Skeletal muscle tissue (tissue), 4 donors: Measurements from ENCODE around the gene BRD7. TPM values are rescaled to one million over a fixed set of nuclear protein-coding genes. Genes with fewer than 3 reads are reported as not detected.

Experiments used
- H3K27ac ChIP-seq: one replicate; pipeline ENCODE4 v1.7.0; 2013; ENCODE audit warnings: mild to moderate bottlenecking, low read depth, low read length, inconsistent platforms
- H3K27me3 ChIP-seq, 3 donors: one replicate each; pipeline ENCODE4 v1.7.0; 2013; ENCODE audit warnings: low read length in 3 of 3; ENCODE audit not compliant: control insufficient read depth in 3 of 3, insufficient read depth in 3 of 3
- H3K36me3 ChIP-seq, 3 donors: one replicate each; pipeline ENCODE4 v1.7.0; 2013; ENCODE audit warnings: low read length in 3 of 3; ENCODE audit not compliant: control insufficient read depth in 3 of 3, insufficient read depth in 3 of 3
- H3K4me1 ChIP-seq, 3 donors: one replicate each; pipeline ENCODE4 v1.7.0; 2013; ENCODE audit warnings: low read length in 3 of 3, mild to moderate bottlenecking in 3 of 3; ENCODE audit not compliant: control insufficient read depth in 3 of 3, insufficient read depth in 3 of 3
- H3K4me3 ChIP-seq, 3 donors: one replicate each; pipeline ENCODE4 v1.7.0; 2013; ENCODE audit warnings: low read length in 3 of 3
- H3K9ac ChIP-seq, 3 donors: one replicate each; pipeline ENCODE4 v1.7.0; 2013; ENCODE audit warnings: low read length in 3 of 3, mild to moderate bottlenecking in 3 of 3, moderate library complexity in 2 of 3, low read depth in 1 of 3
- H3K9me3 ChIP-seq, 3 donors: one replicate each; pipeline ENCODE4 v1.7.0; 2013; ENCODE audit warnings: low read length in 3 of 3; ENCODE audit not compliant: control insufficient read depth in 3 of 3
- total RNA-seq: library from RNA; depleted of rRNA; stranded (reverse); fragments of >200 nt; gene quantifications from one replicate; pipeline ENCODE4 v1.2.3, GENCODE V29; 2014
- donor health status: Osteomylitis.

The BRD7 gene
- total RNA-seq, 1 donor from 2014 or later = 32.9 TPM

GRCh38 chr16:50390371-50390771 lies 21.6 kb upstream of the BRD7 start:
- Histone ChIP-seq H3K4me3 (no peak overlapping the region), H3K9ac (no peak overlapping the region), H3K27me3 (peaks cover 6 to 18% (median 12%) of the 10 kb centered on the region in 3 donors), H3K27ac (no peak overlapping the region), H3K9me3 (no peaks in the 10 kb centered on the region), H3K36me3 (no peaks in the 10 kb centered on the region), H3K4me1 (no peaks in the 10 kb centered on the region)

DNA sequence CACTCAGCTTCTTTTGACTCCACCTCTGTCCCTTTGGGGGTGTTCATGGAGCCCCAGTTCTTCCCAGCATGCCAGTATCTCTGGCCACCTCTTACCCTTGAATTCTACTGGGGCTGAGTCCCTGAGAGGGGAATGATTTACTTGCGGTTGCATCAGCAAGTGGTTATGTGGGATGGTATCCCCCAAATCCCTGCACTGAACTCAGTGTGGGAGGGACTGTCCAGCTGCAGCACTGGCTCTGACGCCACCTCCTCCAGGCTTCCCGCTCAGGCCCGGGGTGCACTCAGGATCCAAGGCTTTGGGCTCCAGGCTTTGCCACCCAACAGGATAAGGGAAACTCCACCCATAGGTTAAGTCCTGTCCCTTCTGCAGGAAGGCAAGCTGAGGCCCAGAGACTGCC lies 21.1 kb upstream of the BRD7 start:
- Histone ChIP-seq H3K36me3 (no peaks in the 10 kb centered on the region), H3K9ac (no peak overlapping the region), H3K4me3 (no peak overlapping the region), H3K9me3 (no peaks in the 10 kb centered on the region), H3K4me1 (no peaks in the 10 kb centered on the region), H3K27me3 (peaks cover 6 to 23% (median 12%) of the 10 kb centered on the region in 3 donors), H3K27ac (no peak overlapping the region)

DNA sequence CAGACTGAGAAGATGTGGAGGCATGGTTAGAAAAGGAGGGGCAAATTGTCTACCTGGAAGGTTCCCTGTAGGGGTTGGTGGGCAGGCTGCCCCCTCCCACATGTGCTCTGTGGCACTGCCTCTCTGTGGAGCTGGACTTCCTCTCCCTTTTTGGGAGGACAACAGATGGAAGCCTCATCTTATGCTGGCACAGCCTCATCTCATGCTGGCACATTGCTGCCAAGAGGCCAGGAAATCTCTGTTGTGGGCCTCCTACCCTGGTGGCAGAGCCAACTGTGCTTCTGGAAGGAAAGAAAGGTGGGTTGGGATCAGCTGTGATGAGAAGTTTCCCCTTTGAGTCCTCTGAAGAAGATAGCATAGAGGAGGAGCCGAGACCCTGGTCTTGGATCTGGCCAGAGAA lies 19.7 kb upstream of the BRD7 start:
- no peaks in the 10 kb centered on the region for H3K9me3 ChIP-seq
- no peak overlapping the region for H3K27ac ChIP-seq
- no peaks in the 10 kb centered on the region for H3K4me1 ChIP-seq
- H3K4me3 ChIP-seq = no peak overlapping the region
- no peak overlapping the region for H3K9ac ChIP-seq
- peaks cover 6 to 23% (median 15%) of the 10 kb centered on the region in 3 donors for H3K27me3 ChIP-seq
- H3K36me3 ChIP-seq = no peaks in the 10 kb centered on the region

DNA sequence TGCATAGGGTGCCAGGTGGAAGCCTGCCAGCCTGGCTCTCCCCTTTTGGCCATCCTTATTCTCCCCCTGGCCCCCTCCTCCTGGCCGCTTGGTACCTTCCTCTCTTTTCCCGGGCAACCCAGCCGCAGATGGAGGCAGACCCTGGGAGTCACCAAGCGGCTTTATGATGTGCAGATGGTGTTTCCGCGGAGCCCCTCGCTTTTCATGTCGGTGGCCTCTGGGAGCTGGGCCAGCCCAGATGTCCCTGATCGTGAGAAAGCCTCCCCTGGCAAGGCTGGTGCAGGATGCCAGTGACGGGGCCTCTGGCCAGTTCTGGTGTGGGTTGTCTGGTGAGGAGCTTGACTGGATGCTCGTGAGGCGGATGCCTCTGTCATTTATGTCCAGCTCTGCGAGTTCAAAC lies 18.0 kb upstream of the BRD7 start:
- peaks cover 6 to 23% (median 14%) of the 10 kb centered on the region in 3 donors for H3K27me3 ChIP-seq
- H3K9me3 ChIP-seq = no peaks in the 10 kb centered on the region
- H3K36me3 ChIP-seq = no peaks in the 10 kb centered on the region
- H3K9ac ChIP-seq = no peak overlapping the region
- no peak overlapping the region for H3K4me3 ChIP-seq
- H3K27ac ChIP-seq = no peak overlapping the region
- no peaks in the 10 kb centered on the region for H3K4me1 ChIP-seq

DNA sequence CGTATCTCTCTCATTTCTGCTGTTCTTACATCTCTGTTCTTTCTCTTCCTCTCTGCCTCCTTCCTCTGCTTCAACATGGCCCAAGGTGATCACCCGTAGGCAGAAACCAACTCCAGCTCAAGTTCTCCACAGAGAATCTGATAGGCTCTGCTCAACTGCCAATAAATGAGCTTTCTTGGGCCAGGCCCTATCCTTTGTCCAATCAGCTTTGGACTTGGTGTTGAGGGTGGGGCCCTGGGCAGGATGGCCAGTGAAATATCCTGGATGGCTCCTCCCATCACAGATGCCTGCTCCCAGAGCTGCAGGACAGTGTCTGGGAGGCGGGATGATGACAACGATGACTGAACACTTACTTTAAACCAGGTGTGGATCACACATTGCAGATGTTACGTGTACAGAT lies 17.4 kb upstream of the BRD7 start:
- no peaks in the 10 kb centered on the region for H3K9me3 ChIP-seq
- no peaks in the 10 kb centered on the region for H3K4me1 ChIP-seq
- peaks cover 6 to 23% (median 13%) of the 10 kb centered on the region in 3 donors for H3K27me3 ChIP-seq
- H3K36me3 ChIP-seq = no peaks in the 10 kb centered on the region
- H3K9ac ChIP-seq = no peak overlapping the region
- H3K27ac ChIP-seq = no peak overlapping the region
- no peak overlapping the region for H3K4me3 ChIP-seq

DNA sequence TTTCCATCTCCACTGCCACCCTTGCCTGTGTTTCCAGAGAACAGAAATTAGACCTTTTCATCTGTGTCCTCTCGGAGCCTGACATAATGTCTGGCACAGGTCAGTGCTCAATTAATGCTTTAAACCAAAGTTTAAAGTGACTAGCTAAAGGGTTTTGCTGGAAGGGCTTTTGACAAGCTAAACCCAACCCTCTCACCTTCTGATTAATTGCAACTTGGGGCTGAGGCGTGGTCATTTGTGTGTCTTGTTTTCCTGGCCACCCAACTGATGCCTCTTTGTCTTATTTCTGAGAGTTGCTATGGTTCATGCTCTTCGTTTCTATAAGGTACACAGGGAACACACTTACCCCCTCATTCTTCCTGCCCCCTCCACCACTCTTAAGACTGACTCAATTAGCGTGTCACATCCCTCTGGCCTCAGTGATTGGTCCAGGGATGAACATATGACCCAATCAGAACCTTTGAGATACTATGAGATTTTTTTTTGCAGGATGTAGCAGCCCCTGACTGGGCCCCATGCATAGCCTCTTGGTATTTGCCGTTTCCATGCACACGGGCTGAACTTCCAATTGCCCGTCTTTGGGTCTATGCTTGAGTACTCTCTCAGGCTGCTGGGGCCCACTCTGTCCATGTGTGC lies 15.8 kb upstream of the BRD7 start:
- Histone ChIP-seq H3K4me1 (no peaks in the 10 kb centered on the region), H3K9ac (no peak overlapping the region), H3K36me3 (no peaks in the 10 kb centered on the region), H3K4me3 (no peak overlapping the region), H3K27me3 (peaks cover 6 to 23% (median 13%) of the 10 kb centered on the region in 3 donors), H3K27ac (no peak overlapping the region), H3K9me3 (no peaks in the 10 kb centered on the region)

GRCh38 chr16:50381679-50382440 lies 13.1 kb upstream of the BRD7 start:
- no peak overlapping the region for H3K27ac ChIP-seq
- no peak overlapping the region for H3K4me3 ChIP-seq
- no peaks in the 10 kb centered on the region for H3K9me3 ChIP-seq
- peaks cover 3 to 10% (median 9%) of the 10 kb centered on the region in 3 donors for H3K27me3 ChIP-seq
- no peaks in the 10 kb centered on the region for H3K36me3 ChIP-seq
- no peaks in the 10 kb centered on the region for H3K4me1 ChIP-seq
- no peak overlapping the region for H3K9ac ChIP-seq

GRCh38 chr16:50378417-50378816 lies 9.6 kb upstream of the BRD7 start:
- peaks cover 0 to 3% (median 3%) of the 10 kb centered on the region in 3 donors for H3K4me1 ChIP-seq
- H3K27me3 ChIP-seq = peaks cover 0 to under 1% (median 0%) of the 10 kb centered on the region in 3 donors
- no peak overlapping the region for H3K4me3 ChIP-seq
- H3K9me3 ChIP-seq = no peaks in the 10 kb centered on the region
- H3K36me3 ChIP-seq = no peaks in the 10 kb centered on the region
- H3K9ac ChIP-seq = no peak overlapping the region
- H3K27ac ChIP-seq = no peak overlapping the region

- Histone ChIP-seq H3K9me3 (no peaks in the 10 kb centered on the region), H3K9ac (no peak overlapping the region), H3K27ac (no peak overlapping the region), H3K4me1 (peaks cover 10 to 17% (median 11%) of the 10 kb centered on the region in 3 donors), H3K4me3 (no peak overlapping the region), H3K36me3 (no peaks in the 10 kb centered on the region), H3K27me3 (no peaks in the 10 kb centered on the region)
These were observed 8.2 kb upstream of the BRD7 start for GRCh38 chr16:50377001-50377400.

DNA sequence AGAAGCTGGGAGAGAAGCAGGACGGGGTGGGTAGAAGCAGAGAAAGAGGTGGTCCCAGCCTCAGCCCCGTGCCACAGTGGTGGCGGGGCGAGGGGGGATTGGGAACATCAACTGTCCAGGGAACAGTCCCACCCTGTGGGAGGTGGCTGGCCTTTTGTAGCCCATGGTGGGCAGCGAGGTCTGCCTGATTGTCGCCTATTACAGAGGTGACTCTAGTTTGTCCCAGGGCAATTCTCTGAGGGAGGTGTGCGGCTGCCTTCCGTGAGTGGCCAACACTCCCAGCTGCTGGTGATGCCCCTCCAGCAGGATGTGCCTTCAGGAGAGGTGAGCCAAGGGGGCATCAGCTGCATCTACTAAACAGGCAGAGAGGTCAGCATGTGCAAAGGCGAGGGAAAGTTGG lies 5.0 kb upstream of the BRD7 start:
- H3K27me3 ChIP-seq = no peaks in the 10 kb centered on the region
- no peak overlapping the region for H3K4me3 ChIP-seq
- no peak overlapping the region for H3K9ac ChIP-seq
- H3K4me1 ChIP-seq = peaks cover 10 to 19% (median 11%) of the 10 kb centered on the region in 3 donors
- peak overlapping the region; percentile 72 for H3K27ac ChIP-seq
- no peaks in the 10 kb centered on the region for H3K9me3 ChIP-seq
- no peaks in the 10 kb centered on the region for H3K36me3 ChIP-seq
